Esophagus muscularis mucosa (tissue), 4 donors: ENCODE results near the gene SPPL3. TPM values are rescaled to one million over a fixed set of nuclear protein-coding genes. Genes with fewer than 3 reads are reported as not detected.

ENCODE experiments used
- DNase-seq: peaks from one replicate; pipeline ENCODE4 v3.0.0-alpha.2; 2017; ENCODE audit errors: extremely low spot score
- H3K27ac ChIP-seq, 4 donors: fragments of 200-600 bp; sonication (generic); replicated peaks in 1 of 4; 1 replicate in 3 of 4; 2 replicates in 1 of 4; pipeline ENCODE4 v1.5.1; 2016 to 2019; ENCODE audit warnings: mild to moderate bottlenecking in 1 of 4
- H3K27me3 ChIP-seq, 4 donors: fragments of 200-600 bp; sonication (generic); one replicate each; pipeline versions ENCODE4 v1.5.1 to v1.6.0; 2016 to 2019
- H3K36me3 ChIP-seq, 4 donors: fragments of 200-600 bp; sonication (generic); one replicate each; pipeline ENCODE4 v1.5.1; 2016 to 2019
- H3K4me1 ChIP-seq, 4 donors: fragments of 200-600 bp; sonication (generic); one replicate each; pipeline ENCODE4 v1.5.1; 2016 to 2019
- H3K4me3 ChIP-seq, 4 donors: fragments of 200-600 bp; sonication (generic); 1 replicate in 2 of 4; 2 replicates in 2 of 4; pipeline ENCODE4 v1.5.1; 2016 to 2019; ENCODE audit warnings: mild to moderate bottlenecking in 4 of 4, moderate library complexity in 1 of 4
- H3K9me3 ChIP-seq, 4 donors: fragments of 200-600 bp; sonication (generic); 1 replicate in 3 of 4; 2 replicates in 1 of 4; pipeline ENCODE4 v1.5.1; 2016 to 2019
- CTCF ChIP-seq, 3 experiments: fragments of 200-600 bp in 2 of 3; fragments of 450-650 bp in 1 of 3; sonication (generic) in 2 of 3; IDR thresholded peaks; one replicate each; pipeline ENCODE4 v1.5.1; 2017 to 2019; ENCODE audit warnings: antibody characterized with exemption in 3 of 3, mild to moderate bottlenecking in 2 of 3, moderate library complexity in 1 of 3
- EP300 ChIP-seq: sonication (generic); formaldehyde crosslinking; IDR thresholded peaks from one replicate; pipeline ENCODE4 v1.6.1; 2017; ENCODE audit warnings: antibody characterized with exemption
- POLR2A ChIP-seq: fragments of 450-650 bp; IDR thresholded peaks from one replicate; pipeline ENCODE4 v1.6.1; 2017; ENCODE audit warnings: antibody characterized with exemption, moderate library complexity, mild to moderate bottlenecking, low read depth
- POLR2AphosphoS5 ChIP-seq, 2 donors: sonication (generic); formaldehyde crosslinking; IDR thresholded peaks; one replicate each; pipeline ENCODE4 v1.6.1; 2017; ENCODE audit warnings: antibody characterized with exemption in 2 of 2
- WGBS: methylation state at CpG from one replicate; pipeline ENCODE4 v1.1.5; 2018; 5-methylcytosine and 5-hydroxymethylcytosine counted together
- intact Hi-C: fragments of 100-400 bp; cut with DNase I; formaldehyde crosslinking; loops from one replicate; pipeline ENCODE4 v1.15.1; 2023
- total RNA-seq, 4 donors: library from RNA; depleted of rRNA; stranded (reverse); fragments of >200 nt; gene quantifications; one replicate each; pipeline versions ENCODE4 v1.1.0 to v1.2.1, GENCODE V29; 2016

The SPPL3 gene
- total RNA-seq, 4 donors from 2014 or later: 18.4 to 32.1 (median 21.8) TPM

- Histone ChIP-seq H3K4me3 (no peak overlapping the region), H3K9me3 (peaks cover 0 to 18% (median 16%) of the 10 kb centered on the region in 4 donors), H3K27me3 (no peaks in the 10 kb centered on the region), H3K4me1 (no peaks in the 10 kb centered on the region), H3K36me3 (no peaks in the 10 kb centered on the region), H3K27ac (no peak overlapping the region)
- no peak for DNase-seq
- TF ChIP-seq CTCF (IDR thresholded peaks at IDR 0.05) (no peak), POLR2A (no peak)
- intact Hi-C loops: no loop called here
- 87% methylated on average over 3 of the region's 3 CpGs for WGBS
Observed at GRCh38 chr12:120920178-120920577, 16.0 kb upstream of the SPPL3 start.

GRCh38 chr12:120917748-120918147 lies 13.6 kb upstream of the SPPL3 start:
- peaks cover 0 to 18% (median 16%) of the 10 kb centered on the region in 4 donors for H3K9me3 ChIP-seq
- no peak overlapping the region for H3K4me3 ChIP-seq
- 87% methylated on average over 2 of the region's 2 CpGs for WGBS
- intact Hi-C loops: no loop called here
- no peak overlapping the region for H3K27ac ChIP-seq
- TF ChIP-seq POLR2A (no peak), CTCF (IDR thresholded peaks at IDR 0.05) (no peak), POLR2AphosphoS5 (IDR thresholded peaks at IDR 0.05) (no peak), EP300 (no peak)
- H3K27me3 ChIP-seq: no peaks in the 10 kb centered on the region
- no peaks in the 10 kb centered on the region for H3K4me1 ChIP-seq
- no peaks in the 10 kb centered on the region for H3K36me3 ChIP-seq
- DNase-seq: no peak

- TF ChIP-seq EP300 (no peak), POLR2AphosphoS5 (IDR thresholded peaks at IDR 0.05) (no peak), POLR2A (no peak), CTCF (IDR thresholded peaks at IDR 0.05) (no peak)
- Histone ChIP-seq H3K4me1 (no peaks in the 10 kb centered on the region), H3K9me3 (peaks cover 0 to 18% (median 16%) of the 10 kb centered on the region in 4 donors), H3K27ac (no peak overlapping the region), H3K27me3 (no peaks in the 10 kb centered on the region), H3K36me3 (no peaks in the 10 kb centered on the region), H3K4me3 (no peak overlapping the region)
- WGBS: over 99% methylated on average over 14 of the region's 14 CpGs
- intact Hi-C loops: no loop called here
- no peak for DNase-seq
Observed at GRCh38 chr12:120916561-120916960, 12.4 kb upstream of the SPPL3 start.

GRCh38 chr12:120914794-120915193 lies 10.6 kb upstream of the SPPL3 start:
- H3K27ac ChIP-seq: no peak overlapping the region
- H3K9me3 ChIP-seq: peaks cover 0 to 18% (median 16%) of the 10 kb centered on the region in 4 donors
- H3K36me3 ChIP-seq: no peaks in the 10 kb centered on the region
- no peak overlapping the region for H3K4me3 ChIP-seq
- TF ChIP-seq CTCF (IDR thresholded peaks at IDR 0.05) (no peak), EP300 (no peak), POLR2A (no peak), POLR2AphosphoS5 (IDR thresholded peaks at IDR 0.05) (no peak)
- DNase-seq: no peak
- no peaks in the 10 kb centered on the region for H3K27me3 ChIP-seq
- no peaks in the 10 kb centered on the region for H3K4me1 ChIP-seq
- WGBS: 97% methylated on average over 7 of the region's 7 CpGs
- intact Hi-C loops: no loop called here

GRCh38 chr12:120909633-120910298 lies 5.6 kb upstream of the SPPL3 start:
- TF ChIP-seq POLR2A (no peak), EP300 (no peak), POLR2AphosphoS5 (IDR thresholded peaks at IDR 0.05) (no peak)
- Histone ChIP-seq H3K27me3 (no peaks in the 10 kb centered on the region), H3K36me3 (no peaks in the 10 kb centered on the region), H3K4me3 (no peak overlapping the region), H3K4me1 (peaks cover 0 to 5% (median under 1%) of the 10 kb centered on the region in 4 donors), H3K27ac (no peak overlapping the region), H3K9me3 (no peaks in the 10 kb centered on the region)
- DNase-seq: no peak
- intact Hi-C loops: loop anchor here (10.0 kb wide), 1 partner anchor 185 kb away; the partner anchor contains the start of gene ACADS
- WGBS: 60% methylated on average over 5 of the region's 5 CpGs
